HG03575 (cell line): Measurements from ENCODE around the gene LINC00632.

Source experiments
- ATAC-seq: cut with Tn5 transposase; IDR thresholded peaks from one replicate; pipeline ENCODE4 v1.9.1; 2021; ENCODE audit not compliant: unreplicated experiment, insufficient number of reproducible peaks, low FRiP score; ENCODE audit errors: extremely low read depth

Gene LINC00632

DNA sequence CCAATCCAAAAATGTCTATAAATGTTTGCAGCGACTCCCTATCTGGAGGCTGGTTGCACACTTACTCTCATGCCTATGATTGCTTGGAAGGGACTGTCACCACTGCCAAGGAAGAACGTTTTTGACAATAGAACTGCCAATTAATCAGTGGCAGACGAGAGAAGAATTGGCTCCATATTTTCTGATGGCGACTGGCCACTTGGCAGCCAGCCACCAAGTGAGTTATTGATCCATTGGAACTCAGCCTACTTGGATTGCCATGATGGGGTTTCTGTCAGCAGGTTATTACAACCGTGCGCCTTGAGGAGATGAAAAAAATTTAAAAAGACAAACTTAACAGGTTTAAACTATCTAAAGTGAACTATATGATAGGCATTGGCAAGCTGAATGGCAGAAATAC lies 47.4 kb downstream of the LINC00632 start:
- no peak for ATAC-seq

- peak; percentile 66 for ATAC-seq
These were observed 52.5 kb downstream of the LINC00632 start for GRCh38 chrX:140762061-140762460.

DNA sequence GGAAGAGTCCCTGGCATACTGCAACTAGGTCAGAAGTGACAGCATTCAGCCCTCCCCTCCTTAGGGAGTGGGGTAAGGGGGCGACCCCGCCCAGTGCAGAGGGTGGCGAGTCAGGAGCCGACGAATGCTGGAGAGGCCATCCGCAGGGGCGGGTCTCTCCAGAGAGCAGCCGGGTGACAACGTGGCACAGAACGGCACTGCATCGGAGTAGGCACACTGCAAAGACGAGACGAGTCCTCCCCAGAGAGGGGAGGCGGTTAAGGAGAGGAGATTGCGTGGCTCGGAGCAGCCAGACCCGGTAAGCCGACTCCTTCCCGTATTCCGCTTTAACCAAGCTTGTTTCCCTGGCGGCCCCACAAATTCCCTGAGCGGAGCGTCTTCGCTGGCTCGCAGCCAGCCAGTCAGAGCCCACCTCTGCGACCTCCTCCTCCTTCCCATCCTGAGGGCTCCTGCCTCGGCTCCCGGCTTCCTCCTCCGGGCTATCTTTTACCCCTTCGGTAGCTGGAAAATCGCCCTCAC lies 54.9 kb downstream of the LINC00632 start:
- ATAC-seq, result no peak

DNA sequence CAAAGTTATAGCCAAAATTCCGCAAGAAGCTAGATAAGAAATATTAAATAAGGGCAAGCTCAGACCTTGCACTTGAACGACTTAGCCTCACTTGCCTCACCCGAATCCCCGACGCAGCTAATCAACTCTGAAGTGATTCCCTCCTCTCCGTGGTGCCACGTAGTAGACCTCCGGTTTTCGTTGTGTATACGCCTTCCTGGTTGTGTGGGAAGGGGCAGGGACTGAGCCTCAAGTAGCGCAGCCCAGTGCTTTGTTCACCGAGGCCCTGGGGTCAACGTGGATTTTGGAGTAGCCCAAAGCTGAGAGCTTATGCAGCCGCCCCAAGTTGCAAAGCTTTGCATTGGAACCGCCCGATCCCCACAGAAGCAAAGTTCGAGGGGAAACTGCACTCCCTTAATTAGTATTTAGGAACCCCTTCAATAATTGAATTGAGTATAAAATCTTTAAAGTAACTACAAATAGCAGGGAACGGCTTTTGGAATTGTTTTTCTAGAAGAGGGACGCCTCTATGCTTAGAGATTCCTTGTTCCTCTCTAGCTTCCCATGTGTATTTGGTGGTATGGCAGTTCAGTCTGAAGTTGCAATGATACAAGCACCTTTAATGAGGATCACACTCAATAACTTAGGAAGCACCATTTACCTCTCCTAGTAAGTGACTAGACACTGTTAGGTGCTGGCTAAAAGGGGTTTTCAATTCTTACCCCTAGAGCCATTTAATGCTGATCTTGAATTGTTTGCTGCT lies 55.7 kb downstream of the LINC00632 start:
- no peak for ATAC-seq

- ATAC-seq, result no peak
These were observed 56.6 kb downstream of the LINC00632 start for GRCh38 chrX:140766024-140766611.

DNA sequence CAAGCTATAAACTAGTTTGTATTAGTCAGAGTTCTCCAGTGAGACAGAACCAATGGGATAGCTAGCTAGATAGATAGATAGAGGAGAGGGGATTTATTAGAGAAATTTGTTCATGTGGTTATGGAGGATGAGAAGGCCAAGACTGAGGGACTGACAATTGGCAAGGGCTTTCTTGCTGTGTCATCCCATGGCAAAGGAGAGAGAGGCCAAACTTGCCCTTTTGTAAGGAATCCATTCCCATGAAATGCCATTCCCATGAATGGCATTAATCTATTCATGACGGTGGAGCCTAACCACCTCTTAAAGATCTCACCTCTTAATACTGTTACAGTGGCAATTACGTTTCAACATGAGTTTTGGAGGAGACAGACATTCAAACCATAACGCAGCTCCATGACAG lies 58.1 kb downstream of the LINC00632 start:
- ATAC-seq, result no peak

DNA sequence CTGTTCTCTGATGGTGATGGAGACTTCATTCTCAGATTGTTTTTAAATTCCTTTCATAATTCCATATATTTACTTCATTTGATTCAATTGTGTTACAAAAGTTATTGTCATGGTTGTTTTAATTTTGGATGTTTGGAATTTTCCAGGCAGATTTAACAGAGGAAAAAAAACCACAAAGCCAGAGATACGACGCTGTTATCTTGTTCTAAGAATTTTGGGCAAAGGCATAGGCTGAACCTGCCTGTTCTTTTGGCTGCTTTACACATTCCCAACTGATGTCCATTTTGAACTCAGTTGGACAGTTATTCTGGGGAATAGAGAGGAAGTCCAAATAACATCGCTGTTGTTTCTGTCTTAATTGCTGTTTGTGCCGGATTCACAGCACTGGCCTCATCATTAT lies 65.7 kb downstream of the LINC00632 start:
- ATAC-seq, result no peak

- no peak for ATAC-seq
These were observed 66.8 kb downstream of the LINC00632 start for GRCh38 chrX:140776320-140776719.

- no peak for ATAC-seq
These were observed 85.1 kb downstream of the LINC00632 start for GRCh38 chrX:140794642-140795041.

DNA sequence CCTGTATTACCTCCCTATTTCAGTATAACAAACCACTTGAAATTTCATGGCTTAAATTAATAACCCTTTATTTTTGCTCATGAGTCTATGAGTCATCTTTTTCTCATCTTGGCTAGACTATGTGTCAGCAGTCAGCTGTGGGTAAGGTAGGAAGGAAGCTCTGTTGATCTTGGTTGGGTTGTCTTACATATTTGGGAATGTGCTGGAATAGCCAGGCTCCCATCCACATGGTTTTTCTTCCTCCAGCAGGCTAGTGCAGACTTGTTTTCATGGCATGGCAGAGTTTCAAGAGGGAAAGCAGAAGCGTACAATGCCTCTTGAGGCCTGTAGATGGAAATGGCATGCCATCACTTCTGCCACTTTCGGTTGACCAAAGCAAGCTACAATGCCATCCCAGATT lies 89.7 kb downstream of the LINC00632 start:
- no peak for ATAC-seq

GRCh38 chrX:140804292-140804691 lies 94.7 kb downstream of the LINC00632 start:
- no peak for ATAC-seq

DNA sequence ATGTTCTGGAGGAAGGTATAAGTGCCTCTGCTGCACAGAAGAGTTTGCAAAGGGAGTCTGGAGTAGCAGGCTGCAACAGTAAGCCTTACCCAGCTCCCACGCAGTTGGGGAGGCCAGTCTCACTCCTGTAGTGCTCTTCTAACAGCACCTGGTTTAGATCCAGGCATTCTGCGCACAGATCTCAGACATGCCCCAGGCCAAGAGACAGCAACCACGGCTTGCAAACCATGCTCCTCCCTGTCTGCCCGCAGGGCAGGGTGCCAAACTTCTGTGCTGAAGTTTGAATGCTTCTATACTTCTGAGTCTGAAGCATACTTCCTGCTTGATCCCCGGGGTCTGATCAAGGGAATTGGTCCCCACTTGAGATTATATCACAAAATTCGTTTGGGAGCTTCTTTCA lies 106.3 kb downstream of the LINC00632 start:
- no peak for ATAC-seq

GRCh38 chrX:140817943-140818342 lies 108.4 kb downstream of the LINC00632 start:
- ATAC-seq, result no peak

DNA sequence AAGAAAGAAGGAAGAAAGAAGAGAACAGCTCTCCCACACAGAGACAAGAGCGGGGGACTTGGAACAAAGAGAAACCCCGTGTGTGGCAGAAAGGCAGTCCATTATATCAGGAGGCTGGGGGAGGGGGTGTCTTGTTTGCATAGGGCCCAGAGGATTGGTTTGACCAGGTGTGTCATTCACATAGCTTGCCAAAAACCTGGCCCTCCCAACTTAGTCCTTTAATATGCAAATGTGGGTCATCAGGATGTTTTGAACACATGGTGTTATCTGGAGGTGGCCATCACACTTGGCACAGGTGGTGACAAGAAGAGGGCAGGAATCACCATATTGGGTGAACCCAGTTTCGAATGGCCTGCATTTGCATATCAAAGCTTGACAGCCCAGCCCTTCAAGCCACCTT lies 111.7 kb downstream of the LINC00632 start:
- no peak for ATAC-seq

DNA sequence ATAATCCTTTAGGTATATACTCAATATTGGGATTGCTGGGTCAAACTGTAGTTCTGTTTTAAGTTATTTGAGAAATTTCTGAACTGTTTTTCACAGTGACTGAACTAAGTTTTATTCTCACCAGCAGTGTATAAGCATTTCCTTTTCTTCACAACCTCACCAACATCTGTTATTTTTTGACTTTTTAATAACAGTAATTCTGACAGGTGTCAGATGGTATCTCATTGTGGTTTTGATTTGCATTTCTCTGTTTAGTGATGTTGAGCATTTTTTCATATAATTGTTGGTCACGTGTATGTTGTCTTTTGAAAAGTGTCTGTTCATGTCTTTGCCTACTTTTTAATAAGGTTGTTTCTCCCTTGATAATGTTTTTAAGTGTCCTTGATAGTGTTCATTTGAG lies 112.6 kb downstream of the LINC00632 start:
- ATAC-seq, result no peak

- ATAC-seq, result no peak
These were observed 113.3 kb downstream of the LINC00632 start for GRCh38 chrX:140822861-140823260.

DNA sequence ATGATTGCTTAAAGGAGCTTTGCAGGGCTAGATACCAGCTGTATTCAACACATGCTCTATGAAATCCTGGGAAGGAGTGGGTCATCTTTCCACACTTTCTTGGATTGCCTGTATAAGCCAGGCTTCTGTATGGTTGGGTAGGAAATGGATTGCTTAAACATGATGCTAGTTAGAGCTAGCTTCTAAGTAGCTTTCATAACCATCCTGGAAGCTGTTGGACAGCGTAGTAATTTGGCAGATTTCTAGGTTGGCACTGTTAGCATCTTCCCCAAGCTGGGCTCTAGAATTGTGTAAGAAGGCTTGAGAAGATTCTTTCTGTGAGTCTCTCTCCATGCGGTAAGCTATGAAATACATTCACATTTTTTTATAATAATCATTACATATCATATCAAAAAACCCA lies 127.3 kb downstream of the LINC00632 start:
- ATAC-seq, result no peak
